ENCODE data around the gene RABGAP1L. TPM values are rescaled to one million over a fixed set of nuclear protein-coding genes. Genes with fewer than 3 reads are reported as not detected.

Gene RABGAP1L
- total and polyA plus RNA-seq, 2 donors (not counting 3 experiments of a cell fraction or from before 2014, with no cell fraction given), result 6.4 to 22.2 TPM

DNA sequence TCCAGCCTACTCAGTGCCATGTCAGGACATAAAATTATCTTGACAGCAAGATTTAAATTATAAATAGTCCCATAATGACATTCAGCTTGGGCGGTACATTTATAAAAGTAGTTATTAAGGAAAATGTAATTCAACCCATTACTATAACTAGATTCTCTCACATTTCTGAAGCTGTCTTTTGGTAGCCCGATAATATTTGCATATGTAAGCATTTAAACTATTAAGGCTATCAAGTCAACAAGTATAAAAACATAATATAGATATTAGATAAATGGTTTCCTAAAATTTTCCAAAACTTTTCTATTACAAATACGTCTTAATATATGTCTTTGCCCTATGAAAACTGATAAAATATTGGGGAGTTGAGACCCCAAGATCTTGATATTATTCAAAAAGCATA, 266.8 kb downstream of the RABGAP1L start:
- Histone ChIP-seq H3K9ac (replicated peaks; ENCODE audit: extremely low read depth, insufficient read depth, low read length) (no peak overlapping the region), H3K4me1 (ENCODE audit: control insufficient read depth, extremely low read depth, insufficient read depth, low read length) (no peaks in the 10 kb centered on the region), H3K36me3 (ENCODE audit: control insufficient read depth in 2 of 2, extremely low read depth in 1 of 2, insufficient read depth in 2 of 2, low read length in 2 of 2) (no peaks in the 10 kb centered on the region), H3K4me3 (replicated peaks in 1 of 3; ENCODE audit: insufficient read depth in 1 of 3, low read depth in 1 of 3, low read length in 3 of 3) (no peak overlapping the region), H3K4me2 (ENCODE audit: insufficient read depth, low read length) (no peak overlapping the region), H3K27ac (ENCODE audit: insufficient read depth, low read depth, low read length) (no peak overlapping the region), H4K20me1 (replicated peaks; ENCODE audit: control insufficient read depth, extremely low read depth, insufficient read depth, low read length) (no peaks in the 10 kb centered on the region), H3K9me3 (replicated peaks; ENCODE audit: control insufficient read depth, insufficient read depth, low read length) (no peaks in the 10 kb centered on the region), H3K79me2 (ENCODE audit: control insufficient read depth, insufficient read depth, low read length) (no peaks in the 10 kb centered on the region), H3K27me3 (ENCODE audit: control insufficient read depth in 2 of 2, insufficient read depth in 2 of 2, low read length in 2 of 2) (no peaks in the 10 kb centered on the region), H3K9me1 (replicated peaks; ENCODE audit: control insufficient read depth, extremely low read depth, insufficient read depth, low read length) (no peaks in the 10 kb centered on the region), H2AFZ (ENCODE audit: low read depth, low read length) (no peak overlapping the region)
- ChIA-PET CTCF (no interaction called here), POLR2A (no interaction called here)
- DNase-seq (ENCODE audit: low read depth, low spot score), result no peak
- intact Hi-C loops (cut with micrococcal nuclease) (no loop called here), dilution Hi-C loops (cut with MboI; ENCODE audit: extremely low pct_ligation_motif_present, low sequenced_read_pairs) (no loop called here)
- no TSS peak for BruUV-seq (replicated peaks)
- TF ChIP-seq FOS (IDR thresholded peaks at IDR 0.05; ENCODE audit: borderline replicate concordance, insufficient read depth, low read length) (no peak), EZH2 (IDR thresholded peaks at IDR 0.05; ENCODE audit: borderline replicate concordance, low read depth, low read length, severe bottlenecking) (no peak), MYC (IDR thresholded peaks at IDR 0.05; ENCODE audit: low read depth, low read length) (no peak), GATA2 (IDR thresholded peaks at IDR 0.05; ENCODE audit: insufficient read depth, insufficient read length, low read depth, low read length) (no peak), JUN (IDR thresholded peaks at IDR 0.05; ENCODE audit: borderline replicate concordance, insufficient read depth, insufficient read length, low read depth) (no peak), POLR2AphosphoS5 (IDR thresholded peaks at IDR 0.05; ENCODE audit: insufficient read depth, low read depth, low read length) (no peak), POLR2A (IDR thresholded peaks at IDR 0.05; ENCODE audit: low read depth, low read length) (no peak)
- TF ChIP-seq, protein P1, sequence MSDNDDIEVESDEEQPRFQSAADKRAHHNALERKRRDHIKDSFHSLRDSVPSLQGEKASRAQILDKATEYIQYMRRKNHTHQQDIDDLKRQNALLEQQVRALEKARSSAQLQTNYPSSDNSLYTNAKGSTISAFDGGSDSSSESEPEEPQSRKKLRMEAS (IDR thresholded peaks at IDR 0.05; ENCODE audit: insufficient read depth, insufficient read length), result no peak
- TF ChIP-seq, protein P2, sequence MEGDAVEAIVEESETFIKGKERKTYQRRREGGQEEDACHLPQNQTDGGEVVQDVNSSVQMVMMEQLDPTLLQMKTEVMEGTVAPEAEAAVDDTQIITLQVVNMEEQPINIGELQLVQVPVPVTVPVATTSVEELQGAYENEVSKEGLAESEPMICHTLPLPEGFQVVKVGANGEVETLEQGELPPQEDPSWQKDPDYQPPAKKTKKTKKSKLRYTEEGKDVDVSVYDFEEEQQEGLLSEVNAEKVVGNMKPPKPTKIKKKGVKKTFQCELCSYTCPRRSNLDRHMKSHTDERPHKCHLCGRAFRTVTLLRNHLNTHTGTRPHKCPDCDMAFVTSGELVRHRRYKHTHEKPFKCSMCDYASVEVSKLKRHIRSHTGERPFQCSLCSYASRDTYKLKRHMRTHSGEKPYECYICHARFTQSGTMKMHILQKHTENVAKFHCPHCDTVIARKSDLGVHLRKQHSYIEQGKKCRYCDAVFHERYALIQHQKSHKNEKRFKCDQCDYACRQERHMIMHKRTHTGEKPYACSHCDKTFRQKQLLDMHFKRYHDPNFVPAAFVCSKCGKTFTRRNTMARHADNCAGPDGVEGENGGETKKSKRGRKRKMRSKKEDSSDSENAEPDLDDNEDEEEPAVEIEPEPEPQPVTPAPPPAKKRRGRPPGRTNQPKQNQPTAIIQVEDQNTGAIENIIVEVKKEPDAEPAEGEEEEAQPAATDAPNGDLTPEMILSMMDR (IDR thresholded peaks at IDR 0.05; ENCODE audit: extremely low read depth in 1 of 2, insufficient read depth in 1 of 2, low read depth in 1 of 2, low read length in 2 of 2), result no peak
- no peak for FAIRE-seq

All from endothelial cell of umbilical vein (primary cell).